Osteoblast (primary cell): ENCODE measurements around the gene NCEH1. TPM values are rescaled to one million over a fixed set of nuclear protein-coding genes. Genes with fewer than 3 reads are reported as not detected.

Experiments used
- DNase-seq: peaks from one replicate; pipeline ENCODE4 v3.0.0; 2011; ENCODE audit warnings: low spot score, mixed read lengths; ENCODE audit not compliant: insufficient read length; ENCODE audit errors: missing footprints
- H2AFZ ChIP-seq: 2 replicates; pipeline ENCODE4 v1.6.0; 2011; ENCODE audit warnings: mild to moderate bottlenecking, low read length
- H3K27ac ChIP-seq: 2 replicates; pipeline ENCODE4 v1.5.1; 2011; ENCODE audit warnings: mild to moderate bottlenecking, low read depth, low read length, moderate library complexity
- H3K27me3 ChIP-seq: 2 replicates; pipeline ENCODE4 v1.6.0; 2012; ENCODE audit warnings: mild to moderate bottlenecking, control low read depth, inconsistent platforms, low read length, moderate library complexity; ENCODE audit not compliant: insufficient read depth
- H3K36me3 ChIP-seq: 2 replicates; pipeline ENCODE4 v1.5.1; 2011; ENCODE audit warnings: mild to moderate bottlenecking, low read length, control low read depth, moderate library complexity; ENCODE audit not compliant: insufficient read depth
- H3K4me1 ChIP-seq: 2 replicates; pipeline ENCODE4 v1.5.1; 2011; ENCODE audit warnings: mild to moderate bottlenecking, low read length, control low read depth, moderate library complexity; ENCODE audit not compliant: insufficient read depth
- H3K4me2 ChIP-seq: 2 replicates; pipeline ENCODE4 v1.6.0; 2011; ENCODE audit warnings: mild to moderate bottlenecking, low read length; ENCODE audit not compliant: insufficient read depth
- H3K4me3 ChIP-seq: fragments of 200-600 bp; sonication (generic); 3 replicates; pipeline ENCODE4 v1.5.1; 2012; ENCODE audit warnings: mild to moderate bottlenecking, low read length, inconsistent platforms; ENCODE audit not compliant: insufficient read depth
- H3K79me2 ChIP-seq: 2 replicates; pipeline ENCODE4 v1.6.0; 2012; ENCODE audit warnings: mild to moderate bottlenecking, low read length, control low read depth, inconsistent platforms; ENCODE audit not compliant: insufficient read depth
- H3K9me3 ChIP-seq: 2 replicates; pipeline ENCODE4 v1.5.1; 2011; ENCODE audit warnings: low read depth, low read length, control low read depth
- H4K20me1 ChIP-seq: 2 replicates; pipeline ENCODE4 v1.6.0; 2012; ENCODE audit warnings: mild to moderate bottlenecking, low read length, control low read depth; ENCODE audit not compliant: insufficient read depth
- CTCF ChIP-seq: IDR thresholded peaks from 2 replicates; pipeline ENCODE4 v1.5.1; 2011; ENCODE audit warnings: mild to moderate bottlenecking, low read depth, low read length, moderate library complexity; ENCODE audit errors: extremely low read depth
- total RNA-seq: library from RNA; depleted of rRNA; stranded (reverse); fragments of >200 nt; gene quantifications from 2 replicates; pipeline ENCODE4 v1.2.3, GENCODE V29; 2012

Gene NCEH1
- total RNA-seq, 1 donor, result 10.9 TPM

DNA sequence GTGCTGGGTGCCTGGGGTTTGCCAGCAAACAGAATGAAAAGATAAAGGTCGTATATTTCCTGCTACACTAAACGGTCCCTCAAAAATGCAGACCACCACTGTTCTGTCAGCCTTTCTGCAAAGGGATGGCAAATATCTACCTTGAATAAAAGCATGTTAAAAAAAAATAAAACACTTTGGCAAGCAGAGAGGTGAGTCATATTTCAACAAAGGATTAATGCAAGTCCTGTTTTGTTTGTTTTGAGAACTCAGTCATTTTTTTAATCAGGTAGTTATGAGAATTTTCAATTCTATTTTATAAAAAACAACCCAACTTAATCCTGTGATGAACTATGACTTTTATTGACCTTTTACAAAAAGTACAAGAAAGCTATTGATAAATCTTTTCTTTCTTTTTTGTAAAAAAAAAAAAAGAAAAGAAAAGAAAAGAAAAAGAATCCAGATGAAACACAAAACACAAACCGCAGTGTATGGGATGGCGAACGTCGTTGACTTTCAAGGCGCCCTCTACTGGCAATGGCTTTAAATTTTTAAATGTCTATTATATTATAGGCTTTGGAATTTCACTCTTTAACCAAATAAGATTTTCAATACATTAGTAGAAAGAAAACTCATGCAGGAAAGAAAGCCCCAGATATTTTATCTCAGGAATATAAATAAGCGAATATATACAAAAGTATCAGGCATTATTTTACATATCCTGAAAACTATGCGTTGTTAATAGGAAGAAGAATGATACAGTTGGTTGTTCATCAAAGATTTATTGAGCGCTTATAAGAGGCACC lies 87.8 kb downstream of the NCEH1 start:
- Histone ChIP-seq H3K4me3 (no peak overlapping the region), H2AFZ (no peak overlapping the region), H4K20me1 (no peaks in the 10 kb centered on the region), H3K36me3 (no peaks in the 10 kb centered on the region), H3K79me2 (no peaks in the 10 kb centered on the region), H3K27me3 (no peaks in the 10 kb centered on the region), H3K4me1 (peaks cover 22% of the 10 kb centered on the region), H3K4me2 (peak overlapping the region; percentile 53), H3K27ac (no peak overlapping the region), H3K9me3 (no peaks in the 10 kb centered on the region)
- DNase-seq, result peak; percentile 50
- peak; percentile 77 for TF ChIP-seq CTCF

DNA sequence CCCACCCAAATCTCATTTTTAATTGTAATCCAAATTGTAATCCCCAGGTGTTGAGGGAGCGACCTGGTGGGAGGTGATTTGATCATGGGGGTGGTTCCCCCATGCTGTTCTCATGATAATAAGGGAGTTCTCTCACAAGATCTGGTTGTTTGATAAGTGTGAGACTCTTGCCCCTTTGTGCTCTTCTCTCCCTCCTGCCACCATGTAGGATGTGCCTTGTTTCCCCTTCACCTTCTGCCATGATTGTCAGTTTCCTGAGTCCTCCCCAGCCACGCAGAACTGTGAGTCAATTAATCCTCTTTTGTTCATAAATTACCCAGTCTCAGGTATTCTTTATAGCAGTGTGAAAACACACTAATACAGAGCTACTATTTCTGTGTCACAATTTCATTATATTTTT lies 88.7 kb downstream of the NCEH1 start:
- Histone ChIP-seq H3K27me3 (no peaks in the 10 kb centered on the region), H3K79me2 (no peaks in the 10 kb centered on the region), H4K20me1 (no peaks in the 10 kb centered on the region), H2AFZ (no peak overlapping the region), H3K4me1 (peaks cover 18% of the 10 kb centered on the region), H3K4me2 (no peak overlapping the region), H3K36me3 (no peaks in the 10 kb centered on the region), H3K27ac (no peak overlapping the region), H3K4me3 (no peak overlapping the region), H3K9me3 (no peaks in the 10 kb centered on the region)
- TF ChIP-seq CTCF, result no peak
- DNase-seq, result no peak

- Histone ChIP-seq H3K36me3 (no peaks in the 10 kb centered on the region), H3K9me3 (no peaks in the 10 kb centered on the region), H3K27ac (no peak overlapping the region), H3K4me2 (no peak overlapping the region), H3K4me1 (no peaks in the 10 kb centered on the region), H3K79me2 (no peaks in the 10 kb centered on the region), H3K4me3 (no peak overlapping the region), H3K27me3 (no peaks in the 10 kb centered on the region), H2AFZ (no peak overlapping the region), H4K20me1 (no peaks in the 10 kb centered on the region)
- no peak for DNase-seq
- no peak for TF ChIP-seq CTCF
Observed at GRCh38 chr3:172617976-172618375, 92.9 kb downstream of the NCEH1 start.

DNA sequence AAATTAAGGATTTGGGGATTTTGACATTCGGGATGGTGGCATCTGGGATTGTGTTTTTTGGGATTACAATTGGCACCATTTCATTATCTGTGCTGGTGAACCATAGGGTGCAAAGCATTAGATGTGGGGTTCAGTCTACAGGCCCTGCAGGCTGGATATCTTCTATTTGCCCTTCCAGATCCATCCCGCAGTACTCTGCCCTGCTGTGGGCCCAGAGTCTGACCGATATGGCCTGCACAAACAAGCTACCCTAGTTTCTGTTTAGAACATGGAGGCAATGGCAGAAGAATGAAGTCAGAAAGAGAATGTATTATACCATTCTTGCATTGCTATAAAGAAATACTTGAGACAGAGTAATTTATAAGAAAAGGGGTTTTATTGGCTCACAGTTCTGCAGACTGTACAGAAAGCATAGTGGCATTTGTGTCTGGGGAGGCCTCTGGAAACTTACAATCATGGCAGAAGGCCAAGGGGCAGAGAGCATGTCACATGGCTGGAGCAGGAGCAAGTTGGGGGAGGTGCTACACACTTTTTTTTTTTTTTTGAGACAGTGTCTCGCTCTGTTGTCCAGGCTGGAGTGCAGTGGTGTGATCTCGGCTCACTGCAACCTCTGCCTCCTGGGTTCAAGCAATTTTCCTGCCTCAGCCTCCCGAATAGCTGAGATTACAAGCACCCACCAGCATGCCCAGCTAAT lies 93.7 kb downstream of the NCEH1 start:
- H3K4me1 ChIP-seq, result no peaks in the 10 kb centered on the region
- TF ChIP-seq CTCF, result no peak

More for the DNA sequence above, 93.7 kb downstream of the NCEH1 start:
- no peak for DNase-seq
- no peaks in the 10 kb centered on the region for H4K20me1 ChIP-seq
- H3K79me2 ChIP-seq, result no peaks in the 10 kb centered on the region
- H2AFZ ChIP-seq, result no peak overlapping the region
- H3K4me2 ChIP-seq, result no peak overlapping the region
- H3K27me3 ChIP-seq, result no peaks in the 10 kb centered on the region
- H3K9me3 ChIP-seq, result no peaks in the 10 kb centered on the region
- H3K36me3 ChIP-seq, result no peaks in the 10 kb centered on the region
- no peak overlapping the region for H3K27ac ChIP-seq
- no peak overlapping the region for H3K4me3 ChIP-seq
